ENCODE measurements around the gene MYOM3.

MYOM3 gene

DNA sequence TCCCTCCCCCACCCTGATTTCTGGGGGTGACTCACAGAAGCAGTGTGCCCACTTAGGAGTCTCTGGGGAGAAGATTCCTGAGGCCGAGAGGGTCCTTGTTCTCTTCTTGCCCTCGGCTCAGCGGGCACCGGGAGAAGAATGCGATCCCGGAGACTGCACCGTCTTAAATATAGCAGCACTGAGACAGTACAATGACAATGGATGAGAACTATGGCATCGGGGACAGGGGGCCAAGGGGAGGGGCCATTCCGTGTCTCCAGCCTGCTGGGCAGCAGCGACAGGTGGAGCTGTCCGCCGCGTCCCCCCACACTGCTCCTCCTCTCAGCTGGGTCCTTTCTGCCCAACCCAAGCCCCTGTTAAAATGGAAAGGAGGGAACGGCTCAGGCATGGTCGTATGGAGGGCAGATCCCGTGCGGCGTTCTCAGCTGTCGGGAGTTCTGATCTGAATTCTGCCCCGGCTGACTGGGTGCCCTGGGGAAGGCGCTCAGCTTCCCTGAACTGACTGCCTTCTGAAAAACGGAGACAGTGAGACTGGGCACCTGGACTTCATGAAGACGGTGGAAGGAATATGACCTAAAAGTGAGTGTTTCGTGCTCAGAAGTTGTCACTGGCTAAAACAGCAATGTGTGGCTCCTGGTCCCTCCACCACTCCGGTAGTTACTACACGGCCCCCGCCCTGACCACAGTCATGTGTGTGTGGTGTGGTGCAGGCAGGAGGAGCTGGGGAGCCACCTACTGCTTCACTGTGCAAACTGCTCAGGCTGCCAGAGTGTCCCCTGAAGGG lies at the start of gene MYOM3:
Gene MYOM3, minus strand, starts transcription at position 140 of the 784 bp plus-strand sequence. CDS start 3,499 bp downstream, outside the sequence.
- DNase-seq: peak; percentile 37

DNA sequence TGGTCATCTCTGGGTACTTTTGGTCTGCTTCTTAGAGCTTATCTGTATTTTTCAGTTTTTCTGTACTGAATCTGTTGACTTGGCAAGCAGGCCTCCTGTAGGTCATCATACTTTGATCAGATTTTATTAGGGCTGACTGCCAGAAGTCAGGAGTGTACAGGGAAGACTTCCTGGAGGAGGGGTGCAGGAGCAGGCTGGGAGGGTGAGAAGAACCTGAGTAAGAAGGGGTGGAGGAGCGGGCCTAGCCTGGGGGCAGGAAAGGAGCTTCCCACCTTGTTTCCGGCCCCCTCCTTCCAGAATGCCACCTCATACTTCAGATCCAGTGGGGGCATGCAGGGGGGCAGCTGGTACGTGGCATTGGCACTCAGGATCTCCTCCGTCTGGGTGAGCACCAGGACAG lies 49.3 kb upstream of the MYOM3 start:
- DNase-seq: no peak

DNA sequence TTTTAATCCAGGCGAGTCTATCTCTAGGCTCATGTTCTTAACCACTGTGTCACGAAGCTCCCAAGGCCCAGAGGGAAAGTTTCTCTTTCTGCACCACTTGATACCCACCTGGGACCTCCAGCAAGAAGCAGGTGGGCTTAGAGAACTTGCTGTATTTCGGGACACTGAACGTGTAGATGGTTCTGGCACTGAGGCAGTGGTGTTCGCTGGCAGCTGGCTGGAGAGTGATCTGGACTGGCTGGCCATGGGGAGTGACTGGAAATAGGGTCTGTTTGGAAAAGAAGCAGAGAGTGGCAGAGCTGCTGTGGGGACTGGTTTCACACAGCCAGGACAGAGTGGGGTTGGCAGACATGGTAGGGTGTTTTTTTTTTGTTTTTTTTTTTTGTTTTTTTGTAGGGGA lies 47.4 kb upstream of the MYOM3 start:
- DNase-seq: no peak

DNA sequence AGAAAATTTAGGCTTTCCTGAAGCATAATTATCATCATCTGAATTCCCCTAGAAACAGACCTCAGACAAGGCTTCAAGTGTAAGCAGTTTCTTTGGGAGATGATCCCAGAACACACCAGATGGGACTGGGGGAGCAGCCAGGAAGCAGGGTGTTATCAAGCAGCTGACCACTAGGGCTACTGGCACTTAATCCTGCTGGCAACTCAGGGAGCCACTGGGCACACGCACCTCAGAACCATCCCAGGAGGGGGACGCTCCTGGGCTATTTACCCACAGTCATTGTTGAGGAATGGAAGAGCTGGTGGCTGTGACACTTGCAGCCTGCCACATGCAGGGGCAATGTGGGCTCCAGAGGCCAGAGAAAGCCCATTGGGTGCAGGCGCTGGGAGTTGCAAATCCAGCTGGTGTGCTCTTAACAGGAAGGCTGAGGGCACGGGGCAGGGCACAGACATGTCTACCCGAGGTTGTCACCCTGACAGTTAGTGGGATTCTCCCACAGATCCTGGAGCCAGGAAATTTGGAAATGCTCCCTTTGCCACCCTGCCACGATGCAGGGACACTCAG lies 46.1 kb upstream of the MYOM3 start:
- no peak for DNase-seq

DNA sequence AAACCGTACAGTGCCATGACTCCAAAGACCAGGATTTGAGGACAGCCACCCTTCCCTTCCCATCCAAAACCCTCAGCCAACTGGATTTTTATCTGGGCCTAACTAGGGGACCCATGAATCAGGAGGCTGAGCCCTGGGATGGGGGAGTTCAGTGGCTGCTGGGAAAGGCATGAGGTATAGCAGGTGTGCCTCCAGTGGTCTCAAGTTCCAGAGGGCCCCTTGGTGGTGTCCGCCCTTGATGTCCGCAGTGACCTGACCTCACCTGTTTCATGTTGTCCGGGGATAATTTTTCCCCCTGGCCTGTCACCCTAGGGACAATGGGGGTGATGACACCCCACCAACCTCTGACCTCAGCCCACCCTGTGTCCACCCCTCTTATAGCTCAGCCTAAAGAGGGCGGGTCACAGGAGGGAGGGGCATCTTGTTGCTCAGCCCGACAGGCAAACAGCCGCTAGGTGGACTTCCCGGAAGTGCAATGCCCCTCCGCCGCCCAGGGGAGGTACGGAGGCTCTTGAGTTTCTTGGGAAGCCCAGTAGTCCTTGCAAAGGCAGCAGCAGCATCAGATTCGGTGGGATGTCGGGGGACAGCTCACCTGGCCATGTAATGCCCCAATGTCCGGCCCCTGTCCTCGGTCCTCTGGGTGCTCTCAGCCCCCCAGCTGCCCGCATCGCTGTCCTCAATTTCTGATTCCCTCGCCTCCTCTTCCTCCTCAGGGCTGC lies 44.8 kb upstream of the MYOM3 start:
- no peak for DNase-seq

DNA sequence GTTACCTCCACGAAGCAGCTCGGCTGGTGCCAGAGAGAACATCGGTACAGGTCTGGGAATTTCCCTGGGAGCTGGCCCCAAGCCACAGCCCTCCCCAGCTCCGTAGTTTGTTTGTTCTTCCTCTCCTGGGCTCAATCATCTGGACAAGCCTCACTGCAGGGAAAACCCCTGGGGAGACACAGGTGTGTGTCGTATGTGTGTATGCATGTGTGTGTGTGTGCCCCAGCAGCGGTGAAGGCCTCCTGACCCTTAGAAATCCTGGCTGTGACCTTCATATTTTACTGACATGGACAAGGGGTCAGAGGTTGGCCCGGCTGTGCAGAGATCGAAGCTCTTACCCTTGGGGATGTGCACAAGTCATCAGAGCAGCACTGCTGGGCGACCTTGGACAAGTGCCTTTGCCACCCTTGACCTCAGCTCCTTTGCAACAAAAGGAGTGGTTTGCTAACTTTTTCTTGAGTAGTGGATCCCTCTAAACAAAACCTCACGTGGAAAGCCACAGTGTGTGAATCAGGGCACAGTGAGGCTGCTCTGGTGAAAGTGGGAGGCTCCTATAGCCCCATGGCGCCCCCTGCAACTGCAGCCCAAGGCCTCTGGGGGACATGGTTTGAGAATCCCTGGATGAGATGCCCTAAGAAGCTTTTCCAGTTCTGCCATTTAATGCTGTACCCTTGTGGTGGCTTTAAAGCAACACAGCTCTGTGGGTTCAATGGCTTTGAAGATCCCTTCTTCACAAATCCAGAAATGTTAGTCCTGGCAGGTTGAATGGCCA lies 43.3 kb upstream of the MYOM3 start:
- peak; percentile 66 for DNase-seq

DNA sequence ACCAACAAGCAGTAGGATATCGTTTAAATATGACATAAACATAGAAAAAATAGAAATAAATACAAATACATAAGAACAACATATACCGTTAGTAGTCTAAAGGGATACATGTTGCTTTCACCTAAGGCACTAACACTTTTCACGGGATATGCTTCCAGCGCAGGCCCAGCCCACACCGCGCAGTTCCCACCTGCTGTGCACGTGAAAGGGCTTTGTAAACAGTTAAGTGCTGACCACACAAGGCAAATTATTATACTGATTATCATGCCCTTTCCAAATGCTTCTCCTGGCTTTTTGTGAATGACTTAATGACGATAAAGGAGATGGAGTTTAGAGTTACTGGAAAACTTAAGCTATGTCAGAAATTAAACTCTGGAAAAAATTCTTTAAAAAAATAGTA lies 42.3 kb upstream of the MYOM3 start:
- DNase-seq: peak; percentile 32

DNA sequence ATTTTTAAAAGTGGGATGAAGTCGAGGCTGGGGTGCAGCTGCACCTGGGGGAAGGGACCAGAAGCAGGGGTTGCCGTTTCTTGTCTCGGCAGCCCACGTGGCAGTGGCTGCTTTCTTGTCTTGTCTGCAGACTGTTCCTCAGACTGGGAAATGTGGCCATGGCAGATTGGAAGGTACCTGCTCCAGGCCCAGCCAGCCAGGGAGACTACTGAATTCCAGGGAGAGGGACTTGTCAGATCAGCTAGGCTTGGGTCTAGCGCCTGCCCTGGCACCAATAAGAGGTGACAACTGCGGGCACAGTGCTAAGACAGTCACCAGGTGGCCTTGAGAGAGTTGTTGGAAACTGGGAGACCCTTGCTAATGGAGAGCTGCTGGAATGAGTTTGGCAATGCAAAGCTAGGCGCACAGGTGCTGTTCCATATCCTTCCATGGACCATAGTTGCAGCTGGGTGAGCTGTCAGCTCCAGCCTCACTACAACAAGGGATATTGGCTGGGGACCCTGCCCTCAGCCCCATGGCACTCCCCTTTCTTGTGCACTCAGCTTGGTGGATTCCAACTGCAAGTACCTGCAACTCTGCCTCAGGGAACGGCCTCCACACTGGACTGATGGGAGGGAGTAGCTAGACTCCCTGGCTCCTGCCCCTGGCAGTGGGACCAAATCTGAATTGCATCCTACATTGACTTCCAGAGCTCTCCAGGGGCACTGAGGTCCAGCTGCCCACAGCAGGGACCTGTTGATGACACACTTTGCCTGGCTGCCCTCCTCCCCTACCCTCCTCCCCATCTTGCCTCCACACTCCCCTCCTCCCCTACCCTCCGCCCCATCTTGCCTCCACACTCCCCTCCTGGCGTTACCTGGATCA lies 40.9 kb upstream of the MYOM3 start:
- no peak for DNase-seq

DNA sequence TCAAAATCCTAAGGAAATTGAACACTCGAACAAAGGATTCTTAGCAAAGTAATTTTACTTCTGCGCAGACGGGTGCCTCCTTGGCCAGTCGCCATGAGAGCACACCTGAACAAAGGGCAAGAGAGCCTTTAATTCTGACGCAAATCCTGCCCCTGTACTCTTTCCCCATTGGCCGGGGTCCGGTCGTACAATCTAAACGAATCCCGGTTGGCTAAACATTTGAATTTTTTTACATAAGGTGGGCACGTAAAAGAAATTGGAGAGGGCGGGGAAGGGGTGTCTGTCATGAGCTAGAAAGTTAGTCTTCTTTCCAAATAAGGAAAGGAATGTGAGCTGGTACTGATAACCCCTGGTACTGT lies 39.2 kb upstream of the MYOM3 start:
- no peak for DNase-seq

DNA sequence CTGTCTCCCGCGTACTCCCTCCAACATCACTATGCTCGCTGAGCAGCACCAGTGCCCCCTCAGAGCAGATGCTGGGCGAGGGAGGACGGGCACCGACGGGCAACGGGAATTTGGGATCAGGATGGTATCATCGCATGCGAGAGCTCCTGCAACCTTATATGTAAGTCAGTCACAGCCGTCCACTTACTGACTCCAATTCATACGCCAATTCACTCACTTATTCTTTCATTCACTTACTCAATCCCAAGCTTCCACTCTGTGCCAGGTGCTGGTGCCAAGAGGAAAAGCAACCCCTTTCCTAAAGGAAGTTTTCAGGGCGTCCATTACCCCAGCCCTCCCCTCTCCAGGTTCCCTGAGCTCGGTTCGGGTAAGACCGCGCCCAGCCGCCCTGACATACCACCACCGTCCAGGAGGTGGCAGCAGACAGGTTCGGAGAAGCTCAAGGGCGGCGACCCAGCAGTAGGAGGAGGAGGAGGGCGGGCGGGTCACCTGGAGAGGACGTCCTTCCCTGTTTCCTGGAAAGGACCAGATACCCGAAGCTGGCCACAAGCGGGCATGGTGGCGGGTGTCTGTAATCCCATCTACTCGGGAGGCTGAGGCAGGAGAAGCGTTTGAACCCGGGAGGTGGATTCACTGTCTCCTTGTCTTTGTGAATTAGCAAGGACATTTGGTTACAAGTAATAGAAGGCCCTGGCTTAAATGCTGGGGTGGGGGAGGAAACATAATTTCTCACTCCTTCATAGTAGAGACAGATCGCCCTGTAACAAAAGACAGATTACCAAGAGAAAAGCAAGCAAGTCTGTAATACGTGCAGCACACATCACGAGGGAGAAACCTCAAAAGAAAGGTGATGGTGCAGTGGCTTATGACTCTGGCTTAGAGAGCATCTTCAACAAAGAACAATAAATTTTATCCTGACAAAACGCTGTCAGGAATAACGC lies 38.6 kb upstream of the MYOM3 start:
- DNase-seq: peak; percentile 81

DNA sequence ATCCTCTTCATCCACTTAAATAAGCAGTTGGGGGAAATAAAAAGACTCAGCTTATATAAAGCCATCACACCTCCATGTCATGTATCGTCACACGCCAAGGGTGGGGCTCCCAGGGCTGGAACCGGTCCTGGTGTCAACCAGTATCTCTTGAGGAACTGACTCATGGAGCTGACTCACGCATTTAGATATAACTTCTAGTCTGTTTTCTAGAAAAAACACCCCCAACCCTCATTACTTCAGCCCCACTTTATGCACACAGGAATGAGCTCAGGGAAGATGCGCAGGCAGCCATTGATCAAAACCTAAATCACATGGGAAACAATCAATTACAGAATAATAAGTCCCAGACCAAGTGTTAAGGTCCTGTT lies 37.9 kb upstream of the MYOM3 start:
- no peak for DNase-seq

DNA sequence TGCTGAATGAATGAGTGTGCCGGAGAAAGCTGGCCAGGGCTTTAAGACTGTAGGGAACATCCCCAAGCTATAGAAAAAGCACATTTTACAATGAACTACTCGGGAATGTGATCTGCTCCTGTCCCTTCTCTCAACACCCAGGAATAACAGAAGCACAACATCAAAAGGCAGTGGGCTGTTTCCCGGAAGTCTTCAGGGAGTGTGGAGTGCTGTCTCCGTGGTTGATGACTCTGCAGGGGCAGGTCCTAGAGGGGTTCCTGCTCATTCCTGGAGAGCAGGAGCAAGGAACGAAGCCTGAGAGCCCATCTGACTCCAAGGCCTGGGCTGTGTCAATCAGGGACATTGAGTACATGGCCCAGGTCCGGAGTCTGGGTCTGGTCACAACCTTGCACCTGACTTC lies 35.9 kb upstream of the MYOM3 start:
- no peak for DNase-seq

DNA sequence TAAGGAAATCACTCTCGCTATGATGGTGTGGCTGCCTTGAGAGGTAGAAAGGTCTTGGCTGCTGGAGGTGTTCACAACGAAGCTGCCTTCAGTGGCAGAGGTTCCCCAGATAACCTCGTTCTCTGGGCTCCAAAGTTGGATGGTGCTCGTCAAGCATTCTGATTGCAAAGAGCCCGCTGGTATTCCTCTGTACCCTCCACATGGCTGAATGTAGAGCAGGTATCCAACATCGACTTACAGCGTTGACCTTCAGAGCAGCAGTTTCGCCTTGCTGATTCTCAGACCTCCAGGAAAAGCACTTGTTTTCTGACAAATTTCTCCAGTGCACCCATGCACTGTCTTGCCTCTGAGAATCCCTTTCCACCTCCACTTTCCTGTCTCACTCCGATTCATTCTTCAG lies 35.3 kb upstream of the MYOM3 start:
- DNase-seq: no peak

DNA sequence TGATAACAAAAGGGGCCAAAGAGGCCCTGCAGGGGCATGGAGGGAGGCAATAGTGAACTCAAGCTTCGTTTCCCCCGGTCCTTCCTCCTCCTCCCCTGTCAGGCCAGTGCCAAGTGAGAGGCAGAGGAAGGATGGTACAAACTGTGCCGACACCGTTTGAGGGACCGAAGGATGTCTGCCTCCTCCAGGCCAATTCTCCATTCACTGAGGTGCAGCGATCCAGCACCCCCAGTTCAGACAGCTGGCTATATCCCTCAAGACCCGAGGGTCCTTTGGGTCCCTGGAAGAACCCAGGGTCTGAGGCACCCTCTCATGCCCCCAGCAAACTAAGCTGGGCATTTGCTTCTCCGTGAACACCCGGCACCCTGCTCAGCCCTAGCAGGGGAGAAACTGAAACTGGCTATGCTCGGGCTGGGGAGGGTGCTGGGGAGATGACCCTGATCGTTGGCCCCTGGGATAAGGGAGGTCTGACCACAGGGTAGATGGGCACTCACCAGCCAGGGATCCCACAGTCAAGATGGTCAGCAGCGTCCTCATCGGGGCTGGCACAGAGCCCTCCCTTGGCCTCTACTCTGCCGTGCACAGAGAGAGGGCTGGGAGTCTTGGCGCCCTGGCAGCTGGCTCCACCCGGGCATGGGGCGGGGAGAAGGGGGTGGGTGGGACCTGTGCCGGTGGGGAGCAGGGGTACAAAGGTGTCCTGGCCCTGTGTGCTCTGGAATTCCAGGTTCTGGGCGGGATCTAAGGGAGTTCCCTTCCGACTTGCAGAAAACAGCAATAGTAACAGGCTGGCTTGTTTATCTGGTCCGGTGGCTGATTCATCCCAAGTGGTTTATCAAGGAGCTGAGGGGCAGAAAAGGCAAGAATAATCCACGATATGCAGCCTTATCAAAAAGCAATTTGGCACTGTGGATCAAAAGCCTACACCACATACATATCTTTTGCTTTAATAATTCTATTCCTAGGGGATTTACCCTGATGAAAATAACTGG lies 30.9 kb upstream of the MYOM3 start, which contains the start of gene IL22RA1:
Gene IL22RA1, minus strand, starts transcription at position 595 of the 989 bp plus-strand sequence. Its CDS starts 58 bp downstream, at position 537.
- DNase-seq: no peak

DNA sequence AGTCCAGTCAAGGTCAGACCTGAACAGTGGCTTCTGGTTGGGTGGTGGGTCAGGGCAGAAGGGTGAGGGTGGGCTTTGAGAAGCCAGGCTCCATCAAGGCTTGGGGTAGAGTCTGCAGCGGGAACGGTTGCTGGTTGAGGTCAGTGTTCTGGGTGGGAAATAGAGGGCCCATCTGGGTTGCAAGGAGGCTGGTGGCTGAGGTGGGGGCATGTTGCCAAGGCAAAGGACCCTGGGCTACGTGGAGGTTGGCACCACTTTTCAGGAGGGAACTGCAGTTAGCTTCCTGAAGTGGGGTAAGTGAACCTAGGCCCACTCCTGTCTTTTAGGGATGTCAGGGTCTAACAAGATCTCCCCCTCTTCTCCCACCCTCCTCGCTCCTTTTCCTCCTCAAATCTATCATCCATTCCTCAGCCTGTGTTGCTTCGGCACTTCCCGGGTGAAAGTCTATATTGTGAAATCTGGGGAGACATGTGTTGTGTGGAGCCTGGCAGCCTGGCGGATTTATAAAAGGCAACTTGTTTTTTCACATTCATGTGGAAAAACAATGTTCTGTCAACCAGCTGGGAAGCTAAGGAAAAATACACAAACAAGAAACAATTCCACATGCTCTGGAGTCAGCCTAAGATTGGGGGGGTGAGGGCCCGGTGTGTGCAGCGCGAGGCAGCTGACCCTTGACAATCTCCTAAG lies 29.5 kb upstream of the MYOM3 start:
- DNase-seq: no peak

DNA sequence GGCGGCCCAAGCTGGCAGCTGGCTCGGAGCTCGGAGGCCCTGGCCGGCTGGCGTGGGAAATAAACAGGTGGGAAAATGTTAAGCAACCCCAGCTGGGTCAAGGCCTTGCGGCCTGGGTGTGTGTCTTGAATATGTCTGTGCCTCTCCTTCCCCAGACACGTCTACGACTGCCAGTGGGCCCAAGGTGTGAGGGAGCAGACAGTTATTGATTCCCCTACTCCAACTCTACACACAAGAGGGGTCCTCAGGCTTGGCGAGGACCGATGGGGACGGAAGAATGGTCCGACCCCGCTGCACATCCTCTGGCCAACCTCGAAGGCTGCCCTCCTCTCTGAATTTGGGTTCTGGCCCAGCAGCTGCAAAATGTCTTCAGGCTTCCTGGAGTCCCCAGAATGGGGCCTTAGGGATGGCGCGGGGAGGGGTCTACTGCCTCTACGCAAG lies 28.8 kb upstream of the MYOM3 start:
- DNase-seq: no peak

DNA sequence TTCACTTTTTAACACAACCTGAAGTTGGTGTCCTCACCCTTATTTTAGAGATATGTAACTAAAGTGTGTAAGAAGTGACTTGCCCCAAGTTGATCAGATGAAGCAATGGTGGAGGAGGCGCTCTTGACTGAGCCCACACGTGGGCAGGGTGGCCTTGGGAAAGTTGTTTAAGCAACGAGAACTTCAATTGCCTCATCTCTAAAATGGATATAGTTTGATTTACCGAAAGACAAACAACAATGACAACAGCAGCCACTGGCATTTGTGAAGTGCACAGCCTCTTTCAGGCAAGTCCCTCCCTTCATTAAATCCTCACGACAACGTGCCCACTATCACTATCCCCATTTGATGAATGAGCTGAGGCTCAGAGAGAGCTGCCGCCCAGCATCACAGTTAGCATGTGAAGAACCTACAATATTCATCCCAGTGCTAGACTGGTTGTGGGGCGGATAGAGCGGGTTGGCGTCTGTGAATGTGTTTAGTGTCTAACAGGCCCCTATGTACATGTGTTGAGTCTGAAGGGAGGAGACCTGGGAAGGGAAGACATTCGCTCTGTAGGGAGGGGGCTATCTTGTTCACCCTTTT lies 28.0 kb upstream of the MYOM3 start:
- no peak for DNase-seq

DNA sequence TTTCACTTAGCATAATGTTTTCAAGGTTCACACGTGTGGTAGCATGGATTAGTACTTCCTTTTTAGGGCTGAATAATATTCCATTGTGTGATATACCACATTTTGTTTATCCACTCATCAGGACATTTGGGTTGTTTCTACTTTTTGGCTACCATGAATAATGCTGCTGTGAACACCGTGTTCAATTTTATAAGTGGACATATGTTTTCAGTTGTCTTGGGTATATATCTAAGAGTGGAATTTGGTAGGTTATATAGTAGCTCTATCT lies 27.2 kb upstream of the MYOM3 start:
- no peak for DNase-seq

Data from NCI-H1092 treated with DMSO at 0.1 percent for 48 hours (cell line).